OCI-LY1 (cell line): Measurements from ENCODE around the gene PDE6A.

Source experiments
- H2AFZ ChIP-seq: fragments of 200-600 bp; sonication (generic), shearing (Covaris generic); 2 replicates; pipeline ENCODE4 v1.6.0; 2014; ENCODE audit warnings: antibody characterized with exemption, mild to moderate bottlenecking, low read length
- H3F3A ChIP-seq: fragments of 200-600 bp; sonication (generic), shearing (Covaris generic); 2 replicates; pipeline ENCODE4 v1.6.0; 2014; ENCODE audit warnings: mild to moderate bottlenecking, antibody characterized with exemption, low read length, moderate library complexity; ENCODE audit not compliant: insufficient read depth
- H3K27ac ChIP-seq: fragments of 200-600 bp; sonication (generic); 2 replicates; pipeline ENCODE4 v1.5.1; 2014; ENCODE audit warnings: low read length, mixed run types, mild to moderate bottlenecking, low read depth; ENCODE audit not compliant: poor library complexity, severe bottlenecking
- H3K27me3 ChIP-seq: fragments of 200-600 bp; sonication (generic); 2 replicates; pipeline ENCODE4 v1.6.0; 2014; ENCODE audit warnings: antibody characterized with exemption, mild to moderate bottlenecking, low read length, moderate library complexity; ENCODE audit not compliant: insufficient read depth
- H3K36me3 ChIP-seq: fragments of 200-600 bp; sonication (generic); 2 replicates; pipeline ENCODE4 v1.6.1; 2014; ENCODE audit warnings: mild to moderate bottlenecking, antibody characterized with exemption, low read length, moderate library complexity, mixed read lengths; ENCODE audit not compliant: insufficient read depth
- H3K4me1 ChIP-seq: fragments of 200-600 bp; sonication (generic); 2 replicates; pipeline ENCODE4 v1.5.1; 2014; ENCODE audit warnings: mild to moderate bottlenecking, low read length, moderate library complexity; ENCODE audit not compliant: insufficient read depth, severe bottlenecking
- H3K4me2 ChIP-seq: fragments of 200-600 bp; sonication (generic), shearing (Covaris generic); 2 replicates; pipeline ENCODE4 v1.6.1; 2014; ENCODE audit warnings: low read length
- H3K4me3 ChIP-seq: fragments of 200-600 bp; sonication (generic); 2 replicates; pipeline ENCODE4 v1.5.1; 2014; ENCODE audit warnings: low read length, low read depth, mild to moderate bottlenecking, mixed read lengths; ENCODE audit not compliant: poor library complexity, severe bottlenecking
- H3K79me2 ChIP-seq: fragments of 200-600 bp; shearing (Covaris generic); 2 replicates; pipeline ENCODE4 v1.6.1; 2016; ENCODE audit warnings: mixed run types, low read length, mixed read lengths; ENCODE audit not compliant: insufficient read depth
- H3K9ac ChIP-seq: fragments of 200-600 bp; sonication (generic), shearing (Covaris generic); 2 replicates; pipeline ENCODE4 v1.6.1; 2014; ENCODE audit warnings: mild to moderate bottlenecking, low read length, mixed read lengths
- H3K9me2 ChIP-seq: fragments of 200-600 bp; sonication (generic), shearing (Covaris generic); 2 replicates; pipeline ENCODE4 v1.6.1; 2014; ENCODE audit warnings: low read depth, mild to moderate bottlenecking, low read length, mixed read lengths
- H3K9me3 ChIP-seq: fragments of 200-600 bp; shearing (Covaris generic); 2 replicates; pipeline ENCODE4 v1.6.1; 2014; ENCODE audit warnings: low read length, mixed read lengths
- H4K20me1 ChIP-seq: fragments of 200-600 bp; sonication (generic), shearing (Covaris generic); 2 replicates; pipeline ENCODE4 v1.6.0; 2016; ENCODE audit warnings: mild to moderate bottlenecking, low read length; ENCODE audit not compliant: insufficient read depth
- CTCF ChIP-seq: fragments of 200-600 bp; sonication (generic), shearing (Covaris generic); IDR thresholded peaks from 2 replicates; pipeline ENCODE4 v1.5.1; 2017; ENCODE audit warnings: mild to moderate bottlenecking, antibody characterized with exemption, low read length, moderate library complexity, mixed read lengths
- EZH2 ChIP-seq: fragments of 200-600 bp; sonication (generic), shearing (Covaris generic); IDR thresholded peaks from 2 replicates; pipeline ENCODE4 v1.8.0; 2017; ENCODE audit warnings: borderline replicate concordance, mixed run types, mild to moderate bottlenecking, antibody characterized with exemption, low read length, moderate library complexity, mixed read lengths

The PDE6A gene

DNA sequence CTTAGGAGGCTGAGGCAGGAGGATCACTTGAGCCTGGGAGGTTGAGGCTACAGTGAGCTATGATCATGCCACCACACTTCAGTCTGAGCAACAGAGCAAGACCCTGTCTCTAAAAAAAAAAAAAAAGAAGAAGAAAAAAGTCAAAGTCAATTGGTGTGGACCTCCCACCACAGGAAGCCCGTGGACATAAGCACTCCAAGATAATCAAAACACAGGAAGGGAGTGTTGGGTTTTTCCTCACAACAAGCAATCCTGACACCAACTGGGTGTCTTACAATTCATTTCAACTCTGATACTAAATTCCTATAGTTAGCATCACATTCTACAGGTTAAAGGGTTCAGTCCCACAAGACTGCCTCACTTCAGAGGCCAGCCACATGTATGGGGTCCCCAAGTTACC is 70.7 kb downstream of the PDE6A start:
- no peaks in the 10 kb centered on the region for H3F3A ChIP-seq
- no peaks in the 10 kb centered on the region; the same call in 1 of the 2 replicates for H3K27me3 ChIP-seq
- no peaks in the 10 kb centered on the region for H3K79me2 ChIP-seq
- no peaks in the 10 kb centered on the region for H3K9me3 ChIP-seq
- no peaks in the 10 kb centered on the region for H3K4me1 ChIP-seq
- H2AFZ ChIP-seq: no peak overlapping the region
- TF ChIP-seq EZH2 (no peak), CTCF (no peak)
- H3K9ac ChIP-seq: no peak overlapping the region
- H4K20me1 ChIP-seq: no peaks in the 10 kb centered on the region
- H3K36me3 ChIP-seq: no peaks in the 10 kb centered on the region
- H3K4me3 ChIP-seq: no peak overlapping the region
- no peak overlapping the region for H3K27ac ChIP-seq
- no peak overlapping the region for H3K4me2 ChIP-seq
- H3K9me2 ChIP-seq: no peaks in the 10 kb centered on the region

DNA sequence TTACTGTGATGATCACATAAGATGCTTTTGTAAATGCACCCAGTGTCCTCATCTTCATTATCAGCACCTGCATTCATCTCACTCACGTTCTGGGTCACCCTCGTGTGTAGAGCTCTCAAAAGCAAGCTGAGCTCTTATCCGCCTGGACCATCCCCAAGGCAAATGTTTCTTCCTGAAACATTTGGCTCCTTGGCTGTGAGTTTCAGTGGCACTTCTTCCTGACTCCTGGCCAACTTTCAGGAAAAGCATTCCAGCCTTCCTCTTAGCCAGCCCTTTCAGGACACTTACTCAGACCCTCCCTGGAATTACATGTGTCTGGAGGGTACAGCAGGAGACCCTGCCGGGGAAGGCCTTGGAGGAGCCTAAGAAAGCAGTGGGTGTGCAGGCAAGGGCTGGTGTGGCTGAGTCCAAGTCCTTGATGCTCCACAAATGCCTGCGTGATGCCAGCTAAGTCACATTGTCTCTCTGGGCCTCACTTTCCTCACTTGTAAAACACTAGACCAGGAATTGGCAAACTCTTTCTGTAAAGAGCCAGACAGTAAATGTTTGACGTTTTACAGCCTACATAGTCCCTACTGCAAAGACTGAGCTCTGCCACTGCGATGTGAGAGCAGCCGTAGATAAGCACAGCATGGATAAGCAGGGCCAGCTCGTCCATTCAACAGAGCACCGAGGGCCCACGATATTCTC is 72.1 kb downstream of the PDE6A start:
- no peak for TF ChIP-seq CTCF
- TF ChIP-seq EZH2: no peak
- H3K27ac ChIP-seq: no peak overlapping the region

DNA sequence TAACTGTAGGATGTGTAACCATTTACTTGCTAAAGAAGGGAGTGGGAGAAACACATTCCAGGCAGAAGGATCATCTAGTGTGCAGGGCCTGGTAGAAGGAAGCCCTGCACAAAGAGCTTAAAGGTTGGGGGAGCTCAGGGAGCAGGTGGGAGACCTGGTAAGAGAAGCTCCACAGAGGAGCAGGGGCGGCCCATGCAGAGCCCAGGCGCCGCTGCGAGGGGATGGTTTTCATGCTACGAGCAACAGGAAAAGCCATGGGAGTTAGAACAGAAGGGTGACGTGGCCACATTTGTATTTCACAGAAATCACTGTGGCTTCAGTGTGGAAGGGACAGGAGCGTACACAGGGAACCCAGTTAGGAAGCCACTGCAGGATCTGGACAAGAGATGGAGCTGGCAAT is 73.1 kb downstream of the PDE6A start:
- H3F3A ChIP-seq: no peaks in the 10 kb centered on the region
- H4K20me1 ChIP-seq: no peaks in the 10 kb centered on the region
- H2AFZ ChIP-seq: no peak overlapping the region
- no peaks in the 10 kb centered on the region for H3K4me1 ChIP-seq
- no peaks in the 10 kb centered on the region for H3K79me2 ChIP-seq
- H3K4me3 ChIP-seq: no peak overlapping the region
- no peaks in the 10 kb centered on the region; the same call in 1 of the 2 replicates for H3K27me3 ChIP-seq
- H3K9me2 ChIP-seq: no peaks in the 10 kb centered on the region
- no peak overlapping the region for H3K27ac ChIP-seq
- no peaks in the 10 kb centered on the region for H3K36me3 ChIP-seq
- TF ChIP-seq EZH2 (no peak), CTCF (no peak)
- H3K4me2 ChIP-seq: no peak overlapping the region
- H3K9ac ChIP-seq: no peak overlapping the region
- no peaks in the 10 kb centered on the region for H3K9me3 ChIP-seq

More for the DNA sequence above, 72.1 kb downstream of the PDE6A start:
- no peaks in the 10 kb centered on the region for H4K20me1 ChIP-seq
- H3K9me2 ChIP-seq: no peaks in the 10 kb centered on the region
- no peak overlapping the region for H2AFZ ChIP-seq
- H3K9ac ChIP-seq: no peak overlapping the region
- no peaks in the 10 kb centered on the region for H3K4me1 ChIP-seq
- no peaks in the 10 kb centered on the region for H3K9me3 ChIP-seq
- no peaks in the 10 kb centered on the region for H3F3A ChIP-seq
- no peak overlapping the region for H3K4me3 ChIP-seq
- no peak overlapping the region for H3K4me2 ChIP-seq
- H3K27me3 ChIP-seq: no peaks in the 10 kb centered on the region; the same call in 1 of the 2 replicates
- no peaks in the 10 kb centered on the region for H3K36me3 ChIP-seq
- H3K79me2 ChIP-seq: no peaks in the 10 kb centered on the region
